ENCODE measurements around the gene GPR82.
"Not testable (repeated sequence)": the region's sequence is repeated elsewhere in the genome, so short reads cannot be mapped to it uniquely, and the experiment has no call there.

The GPR82 gene, protein sequence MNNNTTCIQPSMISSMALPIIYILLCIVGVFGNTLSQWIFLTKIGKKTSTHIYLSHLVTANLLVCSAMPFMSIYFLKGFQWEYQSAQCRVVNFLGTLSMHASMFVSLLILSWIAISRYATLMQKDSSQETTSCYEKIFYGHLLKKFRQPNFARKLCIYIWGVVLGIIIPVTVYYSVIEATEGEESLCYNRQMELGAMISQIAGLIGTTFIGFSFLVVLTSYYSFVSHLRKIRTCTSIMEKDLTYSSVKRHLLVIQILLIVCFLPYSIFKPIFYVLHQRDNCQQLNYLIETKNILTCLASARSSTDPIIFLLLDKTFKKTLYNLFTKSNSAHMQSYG

DNA sequence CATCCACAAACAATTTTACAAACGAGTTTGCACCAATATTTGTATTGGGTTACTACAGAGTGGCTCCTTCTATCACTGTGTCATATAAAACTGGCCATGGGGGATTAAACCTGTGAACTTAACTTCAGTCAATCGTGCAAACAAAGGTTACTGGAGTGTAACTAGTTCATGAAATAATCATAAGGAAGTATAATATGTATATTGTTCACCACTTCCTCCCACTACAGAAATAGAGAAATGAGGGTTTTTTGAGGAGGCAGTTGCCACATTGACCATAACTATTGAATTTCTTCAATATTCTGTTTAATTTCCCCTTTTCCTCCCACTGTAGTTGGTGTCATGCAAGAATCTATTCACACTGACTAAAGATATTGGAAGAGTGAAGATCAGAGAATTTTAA is at the start of gene GPR82:
GPR82 (plus strand) TSS at position 356 of the 400 bp plus-strand sequence. CDS start 2,846 bp downstream, outside the sequence.
- DNase-seq, result no peak

DNA sequence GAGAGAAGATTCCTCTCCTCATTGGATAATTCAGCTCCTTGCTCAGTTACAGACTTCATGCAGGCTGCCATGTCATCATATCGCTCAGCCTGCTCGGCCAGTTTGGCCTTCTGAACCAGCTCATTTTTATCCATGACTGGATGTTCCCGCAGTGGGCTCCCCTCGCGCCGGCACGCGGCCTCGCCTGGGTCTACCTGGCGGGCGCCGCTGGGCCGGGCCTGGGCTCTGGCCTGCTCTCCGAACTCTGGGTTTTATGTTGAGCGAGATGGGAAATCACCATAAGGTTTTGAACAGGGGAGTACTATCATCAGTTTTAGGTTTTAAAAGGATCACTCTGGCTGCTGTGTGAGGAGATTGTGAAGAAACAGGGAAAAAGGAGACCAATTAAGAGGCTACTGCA is 47.6 kb upstream of the GPR82 start:
- not testable (repeated sequence) for DNase-seq

DNA sequence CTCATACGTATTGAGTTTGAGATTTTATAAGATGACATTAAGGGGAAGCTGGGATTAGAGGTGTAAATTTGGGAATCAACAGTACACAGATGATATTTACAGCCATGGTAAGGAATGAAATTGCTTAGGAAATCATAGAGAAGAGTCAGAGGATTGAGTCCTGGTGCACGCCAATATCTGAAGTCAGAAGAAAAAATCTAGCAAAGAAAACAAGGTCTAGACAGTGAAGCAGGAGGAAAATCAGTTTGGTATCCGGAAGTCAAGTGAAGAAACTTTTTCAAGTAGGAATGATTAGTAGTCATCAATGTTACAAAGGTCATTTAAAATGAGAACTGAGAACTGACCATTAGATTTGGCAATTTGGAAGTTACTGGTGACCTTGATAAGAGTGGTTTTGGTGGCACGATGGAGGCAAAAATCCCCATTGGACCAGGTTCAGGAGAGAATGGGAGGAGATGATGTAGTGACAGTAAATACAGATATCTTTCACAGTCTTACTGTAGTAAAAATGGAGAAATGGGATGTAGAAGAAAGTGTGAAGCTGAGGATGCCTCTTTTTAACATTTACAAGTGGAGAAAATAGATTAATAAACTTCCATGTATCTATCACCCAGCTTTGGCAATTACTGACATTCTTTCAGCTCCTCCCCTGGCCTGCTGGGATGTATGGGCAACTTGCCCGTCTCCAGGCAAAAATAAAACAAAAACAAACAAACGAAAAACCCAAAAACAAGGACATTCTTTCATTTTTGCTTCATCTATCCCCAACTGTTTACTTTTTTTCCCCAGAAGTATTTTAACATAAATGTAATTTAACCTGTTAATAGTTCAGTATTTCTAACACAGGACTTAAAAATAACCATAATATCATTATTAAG is 46.6 kb upstream of the GPR82 start:
- DNase-seq, result no peak

DNA sequence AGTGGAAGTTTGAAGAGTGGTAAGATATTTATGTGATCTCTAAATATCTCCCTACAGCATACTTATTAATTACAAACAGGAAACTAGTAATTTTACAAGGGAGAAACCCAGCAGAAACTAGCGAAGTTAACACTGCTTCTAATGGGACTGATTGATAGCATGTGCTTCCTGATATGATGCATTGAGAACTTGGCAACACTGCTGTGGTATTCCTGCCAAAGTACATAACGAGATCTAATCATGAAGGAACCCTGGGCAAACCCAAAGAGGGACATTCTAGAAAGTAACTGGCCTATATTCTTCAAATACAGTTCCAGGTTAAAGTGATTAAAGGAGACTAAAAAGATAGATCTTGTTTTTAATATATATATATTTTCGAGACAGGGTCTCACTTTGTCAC is 39.8 kb upstream of the GPR82 start:
- no peak for DNase-seq

DNA sequence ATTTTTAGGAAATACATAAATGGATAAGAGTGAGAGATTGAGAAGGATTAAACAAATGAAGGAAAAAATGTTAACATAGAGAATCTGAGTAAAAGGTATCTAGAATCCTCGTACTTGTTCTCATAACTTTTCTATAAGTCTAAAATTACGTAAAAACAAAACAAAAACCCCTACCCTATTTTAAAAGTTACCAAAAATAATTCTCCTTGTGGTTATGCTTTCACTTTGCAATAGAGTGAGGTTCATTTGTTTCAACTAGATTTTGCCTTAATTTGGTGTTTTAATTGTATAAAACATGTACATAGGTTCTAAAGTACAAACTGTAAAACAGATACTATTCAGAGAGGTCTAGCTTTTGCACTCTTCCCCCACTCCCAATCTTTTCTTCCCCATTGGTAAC is 39.0 kb upstream of the GPR82 start:
- DNase-seq, result no peak

DNA sequence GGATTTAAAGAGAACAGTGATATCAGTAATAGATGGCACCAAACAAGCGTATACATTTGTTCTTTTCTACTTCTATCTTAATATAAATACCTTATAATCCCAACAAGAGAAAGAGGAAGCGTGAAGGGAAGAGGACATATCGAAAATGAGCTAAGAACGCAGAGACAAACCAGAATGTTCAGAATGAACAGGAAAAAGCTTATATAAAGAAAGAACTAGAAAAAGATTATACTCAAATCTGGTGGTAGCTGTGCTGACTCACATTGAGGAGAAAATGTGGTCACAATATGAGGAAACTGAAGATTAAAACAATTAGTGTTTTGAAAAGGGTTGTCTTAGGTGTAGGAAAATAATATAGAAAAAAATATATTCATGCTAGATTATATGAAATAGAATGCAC is 37.2 kb upstream of the GPR82 start:
- DNase-seq, result no peak

DNA sequence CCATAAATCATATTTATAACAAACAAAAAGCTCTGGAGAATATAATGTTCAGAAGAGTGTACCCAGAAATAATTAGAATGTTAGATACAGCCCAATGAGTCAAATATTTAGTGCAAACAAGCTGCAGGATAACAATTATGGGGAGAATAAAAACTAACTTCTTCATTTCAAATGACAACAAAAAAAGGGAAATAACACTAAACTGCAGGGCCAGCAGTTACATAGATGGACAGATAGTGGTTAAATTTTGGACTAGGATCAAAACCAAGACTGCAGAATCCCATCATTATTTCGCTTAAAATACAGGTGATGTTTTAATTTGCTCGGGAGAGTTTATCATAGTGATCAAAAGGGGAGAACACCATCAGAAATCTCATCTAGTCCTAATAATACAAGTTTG is 35.8 kb upstream of the GPR82 start:
- no peak for DNase-seq

DNA sequence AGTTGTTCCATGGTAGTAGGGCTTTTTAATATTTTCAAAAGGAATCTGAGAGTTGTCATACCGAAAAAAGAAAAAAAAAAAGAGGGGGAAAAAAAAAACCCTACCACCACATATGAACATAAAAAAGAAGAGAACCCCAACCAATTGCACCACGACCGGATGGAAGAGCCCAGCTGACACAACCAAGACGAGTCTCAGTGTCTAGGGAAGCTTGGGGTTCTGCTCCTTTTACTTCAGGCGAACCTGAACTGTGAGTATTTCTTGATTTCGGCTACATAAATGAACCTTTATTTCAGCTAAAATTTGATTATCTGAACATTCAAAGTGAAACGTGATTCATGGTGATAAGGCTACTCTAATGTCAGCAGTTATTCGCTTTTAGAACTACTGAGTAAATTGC is 35.1 kb upstream of the GPR82 start, which contains the start of gene GPR34:
GPR34 (plus strand) TSS at position 139 of the 400 bp plus-strand sequence. CDS start 6,661 bp downstream, outside the sequence.
- no peak for DNase-seq

DNA sequence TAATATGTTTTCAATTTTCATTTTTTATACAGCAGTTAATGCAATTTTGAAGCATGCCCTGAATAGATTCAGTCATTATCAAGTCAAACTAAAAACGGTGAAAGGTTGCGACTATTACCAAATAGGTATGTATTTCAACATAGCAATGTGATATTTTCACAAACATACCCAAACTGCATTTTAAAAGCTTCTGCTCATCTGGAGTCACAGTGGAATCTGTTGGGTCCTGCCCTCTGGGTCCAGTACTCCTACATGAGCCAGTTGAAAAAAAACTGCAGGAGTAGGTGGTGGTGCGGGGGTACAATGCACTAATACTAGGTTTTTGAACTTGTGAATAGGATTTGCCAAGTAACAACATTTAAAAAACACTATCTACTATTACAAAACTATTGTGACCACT is 34.3 kb upstream of the GPR82 start:
- no peak for DNase-seq

DNA sequence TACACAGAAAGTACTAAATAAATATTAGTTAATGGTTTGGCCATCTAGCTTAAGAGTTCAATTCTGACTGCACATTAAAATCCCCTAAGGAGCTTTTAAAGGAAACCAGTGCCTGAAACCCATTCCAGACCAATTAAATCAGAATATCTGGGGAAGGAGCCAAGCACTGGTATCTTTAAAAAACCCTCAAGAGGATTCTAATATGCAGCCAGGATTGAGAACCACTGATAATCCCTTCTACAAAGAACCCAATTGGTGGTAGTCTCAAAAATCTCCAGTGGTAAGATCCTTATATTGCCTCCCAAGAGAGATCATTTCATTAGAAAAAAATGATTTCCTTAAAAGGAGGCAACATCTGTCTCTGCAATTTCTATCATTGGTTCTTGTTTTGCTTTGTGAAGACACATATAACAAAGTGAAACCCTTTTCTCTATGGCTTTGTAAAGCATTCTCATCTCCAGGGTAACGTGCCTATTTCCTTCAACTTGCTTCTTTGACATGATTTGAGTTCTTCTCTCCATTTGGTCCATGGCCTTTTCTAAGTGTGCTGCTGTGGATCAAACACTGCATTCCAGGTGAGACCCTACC is 31.7 kb upstream of the GPR82 start:
- no peak for DNase-seq

DNA sequence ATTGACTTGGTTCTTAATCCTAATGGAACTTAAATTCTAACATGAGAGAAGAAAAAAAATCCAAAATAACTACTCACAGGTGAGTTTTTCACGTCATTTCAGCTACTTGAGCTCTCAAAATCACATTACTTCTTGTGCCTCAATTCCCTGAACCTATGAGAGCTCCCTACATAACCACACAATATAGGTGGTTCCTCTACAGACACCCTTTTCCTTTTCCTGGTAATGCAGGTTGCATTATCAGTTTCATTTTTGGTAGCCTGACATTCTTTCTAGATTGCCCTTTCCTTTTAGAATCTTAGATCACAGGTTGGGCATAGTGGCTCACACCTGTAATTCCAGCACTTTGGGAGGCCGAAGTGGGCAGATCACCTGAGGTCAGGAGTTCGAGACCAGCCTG is 31.0 kb upstream of the GPR82 start:
- DNase-seq, result no peak

DNA sequence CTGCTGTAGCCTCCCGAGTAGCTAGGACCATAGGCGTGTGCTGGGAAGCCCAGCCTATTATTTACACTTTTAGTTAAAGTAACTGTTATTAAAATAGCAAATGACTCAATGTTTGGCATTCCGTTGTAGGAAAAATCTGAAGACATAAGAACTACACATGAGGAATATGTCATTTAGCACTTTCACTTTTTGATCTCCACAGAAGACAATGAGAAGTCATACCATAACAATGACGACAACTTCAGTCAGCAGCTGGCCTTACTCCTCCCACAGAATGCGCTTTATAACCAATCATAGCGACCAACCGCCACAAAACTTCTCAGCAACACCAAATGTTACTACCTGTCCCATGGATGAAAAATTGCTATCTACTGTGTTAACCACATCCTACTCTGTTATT is 28.6 kb upstream of the GPR82 start:
- no peak for DNase-seq

DNA sequence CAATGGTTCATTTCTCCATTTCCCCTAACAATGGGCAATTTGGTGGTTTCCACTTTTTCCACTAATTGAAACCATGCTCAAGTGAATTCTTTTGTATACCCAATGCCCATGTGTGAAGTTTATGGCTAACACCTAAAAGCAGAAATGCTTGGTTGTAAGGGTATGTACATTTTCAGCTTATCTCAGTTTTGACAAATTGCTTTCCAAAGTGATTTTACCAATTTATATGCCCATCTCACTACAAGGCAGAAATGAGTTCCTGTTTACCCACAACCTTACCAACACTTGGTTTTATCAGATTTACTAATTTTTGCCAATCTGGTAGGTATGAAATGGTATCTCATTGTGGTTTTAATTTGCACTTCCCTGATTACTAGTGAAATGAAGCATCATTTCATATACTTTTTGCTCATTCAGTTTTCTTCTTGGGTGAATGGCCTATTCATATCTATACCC is 20.4 kb upstream of the GPR82 start:
- DNase-seq, result no peak

DNA sequence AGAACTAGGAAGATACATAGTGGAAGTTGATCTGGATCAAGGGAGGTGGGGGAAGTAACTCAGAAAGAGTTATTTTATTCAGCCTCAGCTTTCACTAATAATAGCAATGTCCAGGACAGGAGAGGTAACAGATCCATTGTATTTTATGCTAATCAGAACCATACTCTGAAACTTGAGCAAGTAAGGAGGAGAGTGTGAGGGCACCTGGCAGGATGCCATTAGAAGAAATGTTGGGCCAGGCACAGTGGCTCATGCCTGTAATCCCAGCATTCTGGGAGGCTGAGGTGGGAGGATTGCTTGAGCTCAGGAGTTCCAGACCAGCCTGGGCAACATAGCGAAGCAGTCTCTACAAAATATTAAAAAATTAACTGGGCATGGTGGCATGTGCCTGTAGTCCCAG is 18.9 kb upstream of the GPR82 start:
- no peak for DNase-seq

DNA sequence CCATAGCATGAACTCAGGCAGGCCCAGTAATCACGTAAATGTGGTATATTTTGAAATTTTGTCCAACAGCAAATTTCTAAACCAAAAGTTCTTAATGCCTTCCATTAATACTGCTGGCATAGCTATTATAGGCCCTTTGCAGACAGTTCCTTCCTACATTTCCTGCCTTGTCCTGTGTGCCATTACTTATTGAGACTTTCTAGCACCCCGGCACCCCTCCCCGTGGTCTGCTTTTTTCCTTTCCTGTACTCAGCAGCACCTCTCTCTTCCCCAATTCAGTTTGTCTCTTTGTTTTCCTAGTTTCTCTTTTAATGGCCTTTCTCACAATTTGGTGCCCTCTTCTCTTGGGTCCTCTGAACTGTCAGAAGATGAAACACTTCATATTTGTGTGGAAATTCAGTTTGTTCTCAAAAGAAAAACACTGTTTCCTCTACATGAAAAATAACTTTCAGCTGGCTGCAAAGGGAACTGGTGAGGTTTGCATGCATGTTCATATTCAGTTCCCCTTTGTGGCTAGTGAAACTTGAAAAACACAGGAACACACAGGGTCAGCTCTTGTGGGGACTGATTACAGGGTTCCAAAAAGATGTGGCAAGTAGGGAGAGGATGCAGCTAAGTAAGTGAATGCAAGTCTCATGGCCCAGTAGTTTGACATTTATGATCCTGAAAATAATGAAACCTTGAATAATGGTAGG is 18.2 kb upstream of the GPR82 start:
- no peak for DNase-seq

DNA sequence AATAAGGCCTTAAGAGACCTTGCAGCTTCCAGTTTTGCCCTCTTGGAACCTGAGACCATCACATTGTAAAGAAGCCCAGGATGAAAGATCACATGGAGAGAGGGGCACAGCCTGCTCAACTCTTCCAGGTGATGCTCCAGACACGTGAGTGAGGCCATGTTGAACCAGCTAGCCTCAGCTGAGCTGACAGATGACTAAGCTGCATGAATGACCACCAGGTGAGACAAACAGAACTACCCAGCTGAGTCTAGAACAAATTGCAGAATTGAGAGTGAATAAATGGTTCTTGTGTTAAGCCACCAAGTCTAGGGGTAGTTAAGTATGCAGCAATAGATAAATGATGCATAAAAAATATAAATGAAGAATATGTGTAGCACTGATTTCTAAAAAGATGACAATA is 16.8 kb upstream of the GPR82 start:
- no peak for DNase-seq

DNA sequence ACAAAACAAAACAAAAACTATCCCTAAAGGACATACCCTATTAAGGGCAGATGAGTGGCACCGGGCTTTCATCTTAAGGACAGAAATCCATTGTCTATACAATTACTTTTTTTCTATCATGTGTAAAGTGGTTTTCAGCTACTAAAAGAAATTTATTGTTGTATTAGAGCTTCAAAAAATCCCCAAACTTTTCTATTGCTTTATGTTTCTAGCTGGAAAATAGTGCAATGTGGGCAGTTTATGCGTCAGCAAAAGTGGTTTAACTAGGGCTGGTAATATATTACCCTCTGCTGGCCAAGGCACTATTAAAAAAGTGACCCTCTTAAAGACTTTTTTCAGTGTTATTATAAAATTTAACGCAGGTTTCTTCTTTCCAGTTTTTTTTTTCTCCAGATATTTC is 15.5 kb upstream of the GPR82 start:
- DNase-seq, result no peak

DNA sequence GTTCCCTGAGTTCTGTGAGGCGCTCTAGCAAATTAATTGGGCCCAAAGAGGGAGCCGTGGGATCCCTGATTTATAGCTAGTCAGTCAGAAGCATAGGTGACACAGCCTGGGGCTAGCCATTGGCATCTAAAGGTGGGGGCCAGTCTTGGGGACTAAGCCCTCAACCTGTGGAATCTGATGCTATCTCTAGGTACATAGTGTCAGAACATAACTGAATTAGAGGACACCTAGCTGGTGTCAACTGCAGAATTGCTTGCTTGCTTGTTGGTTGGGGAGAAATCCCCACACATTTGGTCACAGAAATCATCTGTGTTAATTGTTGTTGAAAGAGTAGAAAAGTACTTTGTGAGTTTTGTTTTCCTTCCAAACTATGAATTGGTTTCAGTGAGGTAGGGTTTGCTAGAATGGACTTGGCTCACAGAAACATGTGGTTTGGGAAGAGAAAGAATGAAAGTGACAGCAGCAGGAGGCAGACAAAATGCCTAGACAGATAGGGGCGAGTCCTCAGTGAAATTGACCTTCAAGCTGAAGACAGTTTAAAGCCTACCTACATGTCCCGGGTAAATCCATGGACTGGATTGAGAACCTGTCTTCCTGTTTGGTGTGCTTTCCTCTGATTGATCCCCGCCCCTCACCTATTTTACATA is 12.8 kb upstream of the GPR82 start:
- no peak for DNase-seq

DNA sequence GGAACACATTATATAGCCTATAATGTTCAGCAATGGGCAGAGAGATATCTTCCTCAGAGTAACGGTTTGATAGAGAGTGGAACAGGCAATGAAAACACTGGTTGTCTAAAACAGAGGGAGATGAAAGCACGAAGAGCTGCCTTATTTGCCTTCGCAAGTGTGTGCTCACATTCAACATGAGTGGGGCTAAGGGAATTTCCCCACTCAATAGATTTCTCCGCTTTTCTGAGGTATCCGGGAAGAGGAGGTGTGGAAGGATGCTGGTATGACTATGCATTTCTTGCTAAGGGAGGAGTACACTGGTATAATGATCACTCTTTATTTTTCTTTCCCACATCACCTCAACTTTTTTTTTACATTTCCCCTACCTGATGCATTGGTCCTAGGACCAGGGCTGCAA is 7.8 kb upstream of the GPR82 start:
- DNase-seq, result no peak

DNA sequence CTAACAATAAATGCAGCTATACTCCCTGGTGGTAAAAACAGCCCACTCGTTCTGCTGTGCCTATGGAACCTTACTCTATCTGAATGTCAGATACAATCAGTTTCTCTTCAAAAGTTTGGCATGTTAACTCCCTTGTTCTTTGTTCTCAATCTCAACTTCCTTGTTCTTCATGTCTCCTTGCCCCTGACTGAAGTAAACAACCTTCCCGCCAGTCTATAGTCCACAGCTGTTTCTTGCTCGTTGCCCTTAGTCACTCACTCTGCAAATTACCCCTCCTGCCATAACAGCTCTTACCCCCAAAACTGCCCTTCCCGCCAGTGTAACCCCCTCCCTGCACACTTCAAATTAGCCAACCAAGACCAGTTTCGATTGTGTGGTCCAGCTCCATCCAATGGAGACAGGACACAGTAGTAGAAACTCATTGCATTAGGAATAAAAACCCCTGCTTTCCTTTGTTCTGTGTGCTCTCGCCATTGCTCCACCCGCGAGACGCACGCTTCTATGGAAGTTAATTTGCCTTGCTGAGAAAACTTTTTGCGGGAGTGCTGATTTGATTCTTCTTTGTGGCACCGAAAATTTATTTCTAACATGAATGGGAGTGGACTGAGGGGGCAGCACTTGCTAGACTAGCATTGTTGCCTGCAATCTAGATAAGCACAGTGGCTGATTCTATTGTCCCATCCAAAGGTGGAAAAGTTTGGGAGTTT is 7.1 kb upstream of the GPR82 start:
- DNase-seq, result no peak

DNA sequence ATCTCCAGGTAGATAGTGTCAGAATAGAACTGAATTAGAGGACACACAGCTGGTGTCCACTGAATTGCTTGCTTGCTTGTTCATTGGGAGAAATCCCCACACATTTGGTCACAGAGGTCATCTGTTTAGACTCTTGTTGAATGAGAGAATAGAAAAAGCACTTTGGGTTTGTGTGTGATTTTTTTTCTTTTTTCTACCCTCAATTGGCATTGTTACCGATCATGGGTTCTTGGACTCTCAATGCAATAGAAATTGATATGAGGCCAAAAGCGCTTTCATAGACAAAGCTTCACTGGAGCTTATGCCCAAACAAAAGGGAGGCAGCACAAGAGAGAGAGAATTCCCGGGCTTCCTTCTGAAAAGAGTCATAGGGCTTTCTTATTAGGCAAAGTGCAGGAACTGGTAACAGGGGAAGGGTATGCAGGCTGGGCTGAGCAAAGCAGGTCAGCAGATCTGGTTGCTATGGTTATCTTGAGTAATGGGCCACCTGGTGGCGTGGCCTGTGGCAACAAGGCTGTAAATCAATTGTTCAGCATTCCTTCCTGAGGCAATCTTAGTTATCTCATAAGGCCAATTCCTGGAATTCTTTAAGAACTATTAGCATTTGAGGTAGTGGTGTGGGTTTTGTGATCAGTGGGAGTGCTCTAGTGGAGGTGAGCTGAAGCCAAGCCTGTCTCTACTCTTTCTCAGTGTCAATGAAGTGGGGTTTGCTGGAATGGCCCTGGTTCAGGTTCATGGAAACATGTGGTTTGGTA is 5.3 kb upstream of the GPR82 start:
- no peak for DNase-seq

All from NCI-H446 treated with DMSO at 0.1 percent for 48 hours (cell line).